NB4 (cell line): ENCODE results near the gene ANKHD1.

Source experiments
- DNase-seq: peaks from one replicate; pipeline ENCODE4 v3.0.0; 2010; ENCODE audit warnings: low read depth
- H3K4me3 ChIP-seq: one replicate; pipeline ENCODE4 v1.5.1; 2011; ENCODE audit warnings: mild to moderate bottlenecking, low read depth, low read length, moderate library complexity
- MYC ChIP-seq: IDR thresholded peaks from 2 replicates; pipeline ENCODE4 v1.6.1; 2011; ENCODE audit warnings: low read depth, low read length
- POLR2A ChIP-seq: IDR thresholded peaks from 2 replicates; pipeline ENCODE4 v1.6.1; 2011; ENCODE audit warnings: mild to moderate bottlenecking; ENCODE audit not compliant: insufficient read length; ENCODE audit errors: extremely low read depth
- TF ChIP-seq, protein P1 (sequence below): IDR thresholded peaks from 2 replicates; pipeline ENCODE4 v1.6.1; 2011; ENCODE audit warnings: low read depth, low read length
- TF ChIP-seq, protein P2 (sequence below): IDR thresholded peaks from one replicate; pipeline ENCODE4 v1.5.1; 2012; ENCODE audit warnings: low read depth, low read length

The ANKHD1 gene

DNA sequence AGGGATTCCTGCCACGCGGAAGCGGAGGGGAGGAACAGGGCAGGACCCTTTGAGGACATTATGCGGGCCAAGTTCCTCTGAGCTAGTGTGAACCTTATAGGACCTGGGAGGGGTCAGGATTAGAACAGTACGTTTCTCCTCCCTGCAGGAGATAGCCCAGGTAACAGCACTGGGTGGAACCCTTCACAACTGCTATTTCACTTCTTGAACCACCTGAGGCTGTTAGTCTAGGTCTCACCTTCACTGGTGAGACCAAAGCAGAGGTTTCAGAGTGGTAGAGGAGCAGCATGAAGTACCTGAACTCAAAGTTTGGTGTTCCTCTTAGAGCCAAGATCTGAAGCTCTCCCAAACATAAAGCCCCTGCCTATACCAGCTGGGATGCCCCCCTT lies 146.7 kb downstream of the ANKHD1 start:
- no peak for DNase-seq
- peak overlapping the region; percentile 52 for H3K4me3 ChIP-seq
- TF ChIP-seq, protein P1, sequence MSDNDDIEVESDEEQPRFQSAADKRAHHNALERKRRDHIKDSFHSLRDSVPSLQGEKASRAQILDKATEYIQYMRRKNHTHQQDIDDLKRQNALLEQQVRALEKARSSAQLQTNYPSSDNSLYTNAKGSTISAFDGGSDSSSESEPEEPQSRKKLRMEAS: no peak
- TF ChIP-seq POLR2A (no peak), MYC (no peak)
- TF ChIP-seq, protein P2, sequence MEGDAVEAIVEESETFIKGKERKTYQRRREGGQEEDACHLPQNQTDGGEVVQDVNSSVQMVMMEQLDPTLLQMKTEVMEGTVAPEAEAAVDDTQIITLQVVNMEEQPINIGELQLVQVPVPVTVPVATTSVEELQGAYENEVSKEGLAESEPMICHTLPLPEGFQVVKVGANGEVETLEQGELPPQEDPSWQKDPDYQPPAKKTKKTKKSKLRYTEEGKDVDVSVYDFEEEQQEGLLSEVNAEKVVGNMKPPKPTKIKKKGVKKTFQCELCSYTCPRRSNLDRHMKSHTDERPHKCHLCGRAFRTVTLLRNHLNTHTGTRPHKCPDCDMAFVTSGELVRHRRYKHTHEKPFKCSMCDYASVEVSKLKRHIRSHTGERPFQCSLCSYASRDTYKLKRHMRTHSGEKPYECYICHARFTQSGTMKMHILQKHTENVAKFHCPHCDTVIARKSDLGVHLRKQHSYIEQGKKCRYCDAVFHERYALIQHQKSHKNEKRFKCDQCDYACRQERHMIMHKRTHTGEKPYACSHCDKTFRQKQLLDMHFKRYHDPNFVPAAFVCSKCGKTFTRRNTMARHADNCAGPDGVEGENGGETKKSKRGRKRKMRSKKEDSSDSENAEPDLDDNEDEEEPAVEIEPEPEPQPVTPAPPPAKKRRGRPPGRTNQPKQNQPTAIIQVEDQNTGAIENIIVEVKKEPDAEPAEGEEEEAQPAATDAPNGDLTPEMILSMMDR: no peak

DNA sequence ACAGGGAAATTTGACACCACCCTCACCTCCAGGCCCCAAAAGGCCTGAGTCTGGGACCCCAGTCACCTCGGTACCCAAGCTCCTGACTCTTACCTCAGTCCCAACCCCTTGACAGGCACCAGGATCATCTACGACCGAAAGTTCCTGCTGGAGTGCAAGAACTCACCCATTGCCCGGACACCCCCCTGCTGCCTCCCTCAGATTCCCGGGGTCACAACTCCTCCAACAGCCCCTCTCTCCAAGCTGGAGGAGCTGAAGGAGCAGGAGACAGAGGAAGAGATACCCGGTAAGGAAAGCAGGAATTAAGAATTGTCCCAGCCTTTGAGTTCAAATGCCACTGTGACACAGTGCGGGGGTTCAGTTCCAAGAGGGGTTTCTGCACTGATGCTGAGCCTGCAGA lies 147.2 kb downstream of the ANKHD1 start:
- peak overlapping the region; percentile 52 for H3K4me3 ChIP-seq
- DNase-seq: no peak
- TF ChIP-seq POLR2A (no peak), MYC (no peak)
- TF ChIP-seq, protein P1: no peak
- TF ChIP-seq, protein P2: no peak

DNA sequence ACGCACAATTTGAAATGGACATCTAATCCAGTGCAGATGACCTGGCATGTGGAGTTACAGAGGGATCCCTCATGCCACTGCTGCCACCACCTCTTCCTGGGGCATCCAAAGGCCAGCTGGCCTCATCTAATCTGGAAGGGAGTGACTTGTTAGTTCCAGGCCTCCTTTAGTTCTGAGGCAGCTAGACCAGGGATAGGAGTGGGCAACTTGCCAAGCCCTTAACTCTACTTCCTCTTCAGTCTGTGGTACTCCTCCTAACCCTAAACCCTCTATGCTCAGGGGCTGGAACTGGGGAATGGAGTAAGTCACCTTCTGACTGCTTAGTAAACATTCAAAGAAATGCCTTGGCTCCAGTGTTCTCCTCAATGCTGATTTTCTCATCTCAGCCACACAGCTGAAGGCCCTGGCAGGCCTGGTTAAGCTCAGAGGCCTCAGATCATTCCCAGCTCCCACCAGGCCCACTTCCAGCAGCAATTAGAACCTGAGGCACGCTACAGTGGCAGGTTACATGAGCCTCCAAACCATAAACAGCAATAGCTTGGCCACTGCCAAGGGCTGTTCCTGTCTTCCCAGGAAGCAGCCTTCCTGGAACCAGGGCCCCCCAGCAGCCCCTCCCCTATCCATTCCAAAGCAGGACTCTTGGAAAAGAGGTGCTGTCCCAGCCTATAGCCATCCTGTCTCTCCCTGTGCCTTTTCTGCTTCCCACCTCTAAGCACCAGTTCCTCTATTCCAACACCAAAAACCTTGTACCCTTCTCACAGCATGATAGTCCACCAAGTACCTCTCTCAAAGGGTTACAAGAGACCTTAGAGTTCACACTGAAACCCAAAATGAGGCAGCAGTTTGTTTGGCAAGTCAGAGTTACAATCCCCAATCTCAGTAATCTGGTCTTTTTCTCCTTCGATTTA lies 147.9 kb downstream of the ANKHD1 start:
- TF ChIP-seq POLR2A (peak; percentile 17), MYC (no peak; the same call in 1 of the 2 replicates)
- TF ChIP-seq, protein P2: no peak
- TF ChIP-seq, protein P1: no peak
- DNase-seq: peak; percentile 93
- H3K4me3 ChIP-seq: no peak overlapping the region

DNA sequence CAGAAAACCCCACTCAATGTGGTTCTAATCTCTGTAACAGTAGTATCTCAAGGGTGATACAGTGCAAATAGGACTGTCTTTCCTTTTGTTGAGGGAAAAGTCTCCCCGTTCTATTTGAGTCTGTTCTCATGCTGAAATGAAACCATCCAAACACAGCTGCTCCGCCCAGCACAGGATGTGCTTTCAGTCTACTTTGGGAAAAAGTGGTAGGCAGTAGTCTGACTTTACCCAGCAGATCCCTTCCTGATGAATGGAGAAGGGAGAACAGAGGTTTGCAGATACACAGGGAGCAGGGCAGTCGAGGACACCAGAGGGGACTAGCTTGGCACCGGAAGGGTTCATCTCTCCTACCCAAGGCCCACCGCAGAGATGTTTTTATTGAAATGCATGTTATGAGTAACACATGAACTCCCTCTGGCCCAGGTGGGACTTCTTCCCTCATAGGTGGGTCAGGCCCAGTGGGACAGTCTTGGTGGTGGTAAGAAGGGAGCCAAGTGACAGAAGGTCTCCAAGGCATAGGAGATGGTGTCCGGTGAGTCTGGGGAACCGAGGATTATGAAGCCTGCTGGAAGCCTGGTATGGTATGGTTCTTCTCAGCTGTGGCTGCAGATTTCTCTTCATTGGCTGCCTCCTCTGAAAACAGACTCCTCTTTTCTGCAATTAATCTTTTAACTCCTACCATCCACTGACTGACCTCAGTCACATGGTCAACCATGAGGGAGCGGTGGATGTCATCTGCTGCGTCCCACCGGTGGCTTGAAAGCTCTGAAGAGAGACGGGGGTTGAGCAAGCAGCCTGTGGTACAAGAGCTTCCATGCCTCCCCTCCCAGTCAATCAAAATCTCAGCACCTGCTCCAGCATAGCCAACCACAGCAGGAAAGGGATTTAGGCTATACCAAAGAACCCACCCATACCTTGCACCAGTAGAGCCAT lies 148.8 kb downstream of the ANKHD1 start:
- no peak for DNase-seq
- no peak overlapping the region for H3K4me3 ChIP-seq
- TF ChIP-seq, protein P2: no peak
- no peak for TF ChIP-seq POLR2A

DNA sequence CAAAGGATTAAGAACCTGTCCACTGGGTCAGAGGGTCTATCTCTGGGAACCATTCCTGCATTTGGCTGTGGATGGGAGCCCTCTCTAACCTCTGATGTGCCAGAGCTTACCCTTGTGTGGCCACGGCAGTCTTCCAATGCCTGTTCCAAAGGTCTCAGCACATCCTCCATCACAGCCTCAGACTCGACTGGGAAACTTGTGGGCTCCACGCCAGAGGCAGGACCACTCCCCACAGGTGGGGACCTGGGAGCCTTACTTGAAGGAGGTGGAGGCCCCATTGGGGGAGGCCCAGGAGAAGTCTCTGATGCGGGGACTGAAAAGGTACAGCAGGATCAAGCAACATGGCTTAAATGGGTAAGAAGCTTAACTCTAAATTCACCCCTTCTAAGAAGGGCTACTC lies 150.2 kb downstream of the ANKHD1 start:
- TF ChIP-seq, protein P2: no peak
- TF ChIP-seq, protein P1: no peak
- TF ChIP-seq MYC: no peak
- TF ChIP-seq POLR2A: no peak
- DNase-seq: no peak
- no peak overlapping the region for H3K4me3 ChIP-seq
